Glutamatergic neuron (in vitro differentiated cells): ENCODE results near the gene DNAH8. TPM values are rescaled to one million over a fixed set of nuclear protein-coding genes. Genes with fewer than 3 reads are reported as not detected.

Source experiments
- DNase-seq: peaks from one replicate; pipeline ENCODE4 v3.0.0; 2022
- H3K27ac Mint-ChIP-seq: one replicate; pipeline ENCODE4 v1.8.0; 2020; ENCODE audit warnings: mild to moderate bottlenecking, mixed read lengths, inconsistent platforms; ENCODE audit not compliant: unreplicated experiment
- H3K27me3 Mint-ChIP-seq: one replicate; pipeline ENCODE4 v1.8.0; 2020; ENCODE audit warnings: mild to moderate bottlenecking, moderate library complexity, mixed read lengths, inconsistent platforms; ENCODE audit not compliant: unreplicated experiment
- H3K36me3 Mint-ChIP-seq: one replicate; pipeline ENCODE4 v1.8.0; 2020; ENCODE audit warnings: mild to moderate bottlenecking, mixed read lengths, inconsistent platforms; ENCODE audit not compliant: unreplicated experiment
- H3K4me1 Mint-ChIP-seq: one replicate; pipeline ENCODE4 v1.8.0; 2020; ENCODE audit warnings: mild to moderate bottlenecking, low read depth, mixed read lengths, inconsistent platforms; ENCODE audit not compliant: unreplicated experiment
- H3K4me3 Mint-ChIP-seq: one replicate; pipeline ENCODE4 v1.8.0; 2020; ENCODE audit warnings: mild to moderate bottlenecking, mixed read lengths, inconsistent platforms; ENCODE audit not compliant: unreplicated experiment
- H3K9me3 Mint-ChIP-seq: one replicate; pipeline ENCODE4 v1.8.0; 2020; ENCODE audit warnings: mild to moderate bottlenecking, moderate library complexity, mixed read lengths, inconsistent platforms; ENCODE audit not compliant: unreplicated experiment
- CTCF ChIP-seq: fragments of 200-600 bp; sonication (generic); IDR thresholded peaks from one replicate; pipeline ENCODE4 v1.5.0; 2021; ENCODE audit not compliant: partially characterized antibody, unreplicated experiment
- total RNA-seq: library from RNA; stranded (reverse); fragmentation: NEBNext Ultra II Directional; extraction: Animal tissue kit (Norgen Biotek cat#: 25700); gene quantifications from one replicate; pipeline ENCODE4 v1.2.1, GENCODE V29; 2021; ENCODE audit not compliant: unreplicated experiment

Gene DNAH8
- total RNA-seq, 1 donor from 2014 or later: not detected

GRCh38 chr6:39079197-39080125 is 364.4 kb downstream of the DNAH8 start:
- no peaks in the 10 kb centered on the region for H3K9me3 Mint-ChIP-seq
- H3K27me3 Mint-ChIP-seq: peaks cover 9% of the 10 kb centered on the region
- no peak for DNase-seq

More at GRCh38 chr6:39079197-39080125, 364.4 kb downstream of the DNAH8 start:
- Mint-ChIP-seq H3K4me3 (no peak overlapping the region), H3K4me1 (no peaks in the 10 kb centered on the region), H3K36me3 (no peaks in the 10 kb centered on the region), H3K27ac (no peak overlapping the region)
- TF ChIP-seq CTCF: no peak

Other genes starting within 250 kb of the DNAH8 start
- gene BTBD9, start 75.4 kb upstream of the DNAH8 start, total RNA-seq: 18.8 TPM
- 51.6 TPM for gene GLO1, start 12.2 kb upstream of the DNAH8 start, total RNA-seq